HG03135 (cell line): ENCODE results near the gene STAC.
"Not testable (repeated sequence)": the region's sequence is repeated elsewhere in the genome, so short reads cannot be mapped to it uniquely, and the experiment has no call there.

ENCODE experiments used
- ATAC-seq: cut with Tn5 transposase; IDR thresholded peaks from one replicate; pipeline ENCODE4 v1.9.1; 2021; ENCODE audit warnings: mild to moderate bottlenecking, moderate library complexity; ENCODE audit not compliant: unreplicated experiment

The STAC gene

GRCh38 chr3:36475558-36475957 lies 95.3 kb downstream of the STAC start:
- no peak for ATAC-seq

- no peak for ATAC-seq
Measured at GRCh38 chr3:36476286-36476942, 96.1 kb downstream of the STAC start.

- no peak for ATAC-seq
Measured at GRCh38 chr3:36477655-36478054, 97.4 kb downstream of the STAC start.

DNA sequence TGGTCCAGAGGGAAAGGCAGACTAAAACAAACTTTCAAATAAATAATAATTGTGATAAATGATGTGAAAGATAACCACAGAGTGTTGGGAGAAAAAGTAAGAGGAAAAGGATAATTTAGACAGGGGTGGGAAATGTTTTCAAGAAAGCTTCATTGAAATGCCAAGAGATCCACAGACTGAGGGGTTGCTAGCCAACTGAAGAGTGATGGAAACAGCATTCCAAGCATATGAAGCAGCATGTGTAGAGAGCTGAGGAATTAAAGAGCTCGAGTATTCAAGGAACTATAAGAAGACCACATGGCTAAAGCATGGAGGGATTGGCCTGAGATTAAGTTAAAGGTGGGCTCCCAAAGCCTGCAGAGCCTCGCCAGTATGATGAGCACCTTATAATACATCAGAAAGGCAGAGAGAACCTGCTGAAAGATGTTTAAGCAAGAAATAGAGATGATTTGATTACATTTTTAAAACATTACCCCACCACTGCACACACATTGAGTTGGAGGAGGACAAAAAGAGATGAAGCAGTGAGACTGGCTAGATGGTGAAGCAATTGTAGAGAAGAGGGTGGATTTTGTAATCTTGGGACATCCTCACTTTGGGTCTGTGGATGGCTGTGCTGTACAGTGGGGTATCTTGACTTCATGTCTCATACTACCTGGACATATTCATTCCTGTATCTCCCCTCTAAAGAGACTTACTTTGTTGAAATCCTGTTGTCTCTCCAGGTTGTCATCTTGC lies 100.8 kb downstream of the STAC start:
- no peak for ATAC-seq

GRCh38 chr3:36482256-36482655 lies 102.0 kb downstream of the STAC start:
- no peak for ATAC-seq

- ATAC-seq = no peak
Measured at GRCh38 chr3:36482880-36483279, 102.6 kb downstream of the STAC start.

DNA sequence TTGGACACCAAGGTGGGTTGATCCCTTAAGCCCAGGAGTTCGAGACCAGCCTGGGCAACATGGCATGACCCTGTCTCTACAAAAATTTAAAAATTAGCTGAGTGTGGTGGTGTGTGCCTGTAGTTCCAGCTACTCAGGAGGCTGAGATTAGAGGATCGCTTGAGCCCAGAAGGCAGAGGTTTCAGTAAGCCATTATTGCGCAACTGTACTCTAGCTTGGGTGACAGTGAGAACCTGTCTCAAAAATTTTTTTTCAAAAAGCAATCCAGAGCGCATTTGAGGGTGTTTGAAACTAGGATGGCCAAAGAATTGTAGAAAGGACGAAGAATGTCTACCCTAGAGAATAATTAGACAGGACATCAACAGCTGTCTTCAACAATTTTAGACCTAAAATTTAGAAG lies 103.4 kb downstream of the STAC start:
- no peak for ATAC-seq

DNA sequence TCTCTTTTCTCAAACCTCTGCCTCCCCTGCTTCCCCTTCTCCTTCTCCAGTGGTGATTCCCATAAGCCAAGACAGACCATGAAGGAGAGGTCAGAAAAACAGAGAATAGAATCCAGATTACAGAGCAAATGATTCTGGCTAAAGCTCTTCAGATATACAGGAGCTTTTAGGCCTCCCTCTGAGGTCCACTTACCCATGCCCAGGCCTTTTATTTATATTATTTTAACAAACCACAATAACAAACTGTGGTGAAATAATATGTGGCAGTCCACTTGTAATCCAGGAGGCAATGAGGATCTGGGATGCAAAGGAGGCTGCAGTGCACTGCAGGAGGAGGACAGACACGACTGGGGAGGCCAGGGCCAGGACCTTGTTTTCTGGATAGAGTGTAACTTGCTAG lies 104.1 kb downstream of the STAC start:
- ATAC-seq = no peak

GRCh38 chr3:36486009-36486795 lies 105.9 kb downstream of the STAC start:
- no peak for ATAC-seq

DNA sequence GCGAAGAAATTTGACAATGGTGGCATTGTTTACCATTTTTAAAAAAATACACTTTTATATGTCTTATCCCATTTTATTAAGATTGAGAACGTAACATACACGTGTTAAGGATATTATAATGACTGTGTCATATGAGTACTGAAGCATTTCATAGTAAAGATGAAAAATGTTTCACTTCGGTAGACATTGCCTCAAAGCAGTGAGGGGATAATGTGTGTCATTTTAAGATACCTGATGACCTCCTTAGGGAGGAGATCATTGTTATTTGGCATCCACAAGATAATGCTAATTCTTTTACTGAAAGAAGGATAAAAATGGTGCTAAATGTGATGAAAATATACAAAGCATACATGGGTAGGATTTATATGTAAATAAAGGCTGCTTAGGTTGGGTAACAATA lies 107.3 kb downstream of the STAC start:
- no peak for ATAC-seq

DNA sequence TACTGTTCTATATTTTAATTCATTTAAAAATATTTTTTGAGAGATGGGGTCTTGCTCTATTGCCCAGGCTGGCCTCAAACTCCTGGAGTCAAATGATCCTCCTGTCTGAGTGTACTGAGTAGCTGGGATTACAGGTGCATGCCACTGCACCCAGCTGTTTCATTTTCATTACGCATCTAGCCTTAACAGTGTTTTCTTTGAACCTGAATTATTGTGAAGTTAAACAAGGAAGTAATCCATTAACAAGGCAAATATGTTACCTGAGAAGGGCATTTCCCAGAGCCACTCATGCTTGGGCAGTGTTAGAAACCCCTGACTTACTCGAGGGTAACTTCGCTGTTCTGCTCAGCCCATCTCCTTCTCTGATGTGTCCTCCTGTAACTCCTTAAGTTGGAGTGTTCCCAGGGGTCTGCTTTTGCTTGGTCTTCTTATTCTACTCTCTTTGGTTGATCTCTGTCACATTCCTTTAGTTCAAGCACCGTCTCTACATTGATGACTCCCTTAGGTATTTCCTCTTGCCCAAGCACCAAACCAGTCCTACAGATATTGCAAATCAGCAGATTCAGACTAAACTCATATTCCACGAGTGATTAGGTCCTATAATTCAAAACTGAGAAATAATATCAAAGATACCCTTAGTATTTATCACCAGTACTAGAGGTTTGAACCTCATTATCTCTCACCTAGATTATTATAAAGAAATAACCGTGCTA lies 107.9 kb downstream of the STAC start:
- no peak for ATAC-seq

DNA sequence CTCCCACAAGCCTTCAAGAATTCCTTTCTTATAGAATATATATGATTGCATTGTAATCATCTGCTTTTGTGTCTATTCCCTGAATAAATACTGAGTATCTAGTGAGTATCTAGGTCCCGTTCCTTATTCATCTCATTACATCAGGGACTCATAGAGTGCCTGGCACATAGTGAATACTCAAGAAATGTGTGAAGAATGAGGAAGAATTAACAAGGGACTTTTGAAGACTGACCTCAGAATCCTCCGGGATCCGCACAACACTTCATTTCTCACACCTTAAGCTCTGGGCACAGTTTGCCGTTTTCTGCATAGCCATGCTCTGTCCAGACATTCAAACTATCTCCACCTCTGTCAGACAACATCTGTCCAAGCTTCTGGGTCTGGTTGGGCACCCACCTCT lies 108.8 kb downstream of the STAC start:
- ATAC-seq = no peak

DNA sequence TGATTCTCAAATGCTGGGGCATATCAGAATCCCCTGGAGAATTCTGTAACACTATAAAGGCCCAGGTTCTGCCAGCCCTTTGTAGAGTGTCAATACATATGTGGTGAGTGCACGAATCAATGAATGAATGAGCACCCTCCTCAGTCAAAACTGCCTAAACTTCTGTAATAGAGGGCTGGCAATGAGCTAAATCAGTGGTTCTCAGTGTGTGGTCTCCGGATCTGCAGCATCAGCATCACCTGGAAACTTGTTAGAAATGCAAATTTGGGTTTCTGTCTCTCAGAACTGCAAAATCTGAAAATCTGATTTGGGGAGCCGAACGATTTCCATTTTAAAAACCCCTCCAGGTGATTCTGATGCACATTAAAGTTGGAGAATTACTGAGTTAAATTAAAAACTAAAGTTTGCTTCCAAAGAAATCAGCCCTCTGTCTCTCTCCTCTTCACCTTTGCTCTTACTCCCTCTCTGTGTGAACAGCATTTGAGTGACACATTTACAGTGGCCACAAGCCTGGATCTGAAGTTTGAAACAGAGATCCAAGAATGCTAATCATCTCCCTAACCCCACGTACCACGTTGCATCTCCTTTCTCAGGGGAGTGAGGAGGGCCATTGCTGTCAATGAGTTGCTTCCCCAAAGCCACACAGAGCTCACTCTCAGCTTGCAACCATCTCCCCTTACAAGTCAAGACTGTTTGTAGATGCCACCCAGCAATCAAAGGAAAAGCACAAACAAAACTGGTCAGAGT lies 109.5 kb downstream of the STAC start:
- no peak for ATAC-seq

- no peak for ATAC-seq
Measured at GRCh38 chr3:36493051-36493450, 112.7 kb downstream of the STAC start.

GRCh38 chr3:36494461-36495109 lies 114.3 kb downstream of the STAC start:
- no peak for ATAC-seq

DNA sequence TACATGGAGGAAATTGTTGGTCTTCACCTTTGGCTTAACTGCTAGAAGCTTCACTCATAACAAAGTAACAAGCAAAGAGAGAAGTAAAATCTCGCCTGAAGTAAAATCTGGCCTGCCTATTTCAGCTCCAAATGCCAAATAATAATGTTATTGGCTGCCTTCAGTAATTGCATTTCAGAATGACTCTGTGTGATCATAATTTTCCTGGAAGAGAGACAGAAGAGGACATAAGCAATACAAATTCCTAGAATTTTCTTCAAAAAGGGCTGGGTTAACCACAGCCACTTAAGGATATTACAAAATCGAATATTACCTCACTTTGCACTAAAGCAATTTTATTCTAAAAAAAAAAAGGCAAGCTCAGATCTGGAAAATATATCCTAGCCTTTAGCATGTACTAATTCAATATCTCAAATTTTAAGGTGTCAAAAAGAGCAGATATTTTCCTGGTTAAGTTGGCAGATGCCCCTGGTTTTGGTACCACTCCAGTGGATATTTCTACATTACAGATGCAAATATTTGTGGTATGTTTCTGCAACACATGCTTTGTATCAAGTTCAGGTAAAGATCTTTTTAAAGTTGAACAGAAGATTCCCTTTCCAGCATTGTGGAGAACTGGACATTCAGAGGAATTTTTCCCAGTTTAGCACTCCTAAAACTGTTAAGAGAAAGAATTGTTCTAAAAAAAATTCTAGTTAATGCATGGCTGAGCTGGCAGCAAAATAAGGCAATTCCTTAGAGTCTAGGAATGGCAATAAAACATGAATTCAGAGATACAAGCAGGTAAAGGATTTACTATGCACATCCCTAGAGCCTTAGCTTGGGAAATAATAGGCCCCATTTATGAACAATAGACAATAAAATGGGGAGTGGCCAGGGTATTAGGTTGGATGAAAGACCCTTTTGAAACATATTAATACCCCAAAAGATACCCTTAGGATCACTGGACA lies 116.7 kb downstream of the STAC start:
- ATAC-seq = no peak

GRCh38 chr3:36500053-36500452 lies 119.7 kb downstream of the STAC start:
- ATAC-seq = not testable (repeated sequence)

- no peak for ATAC-seq
Measured at GRCh38 chr3:36501616-36502015, 121.3 kb downstream of the STAC start.

- no peak for ATAC-seq
Measured at GRCh38 chr3:36505393-36505792, 125.1 kb downstream of the STAC start.
